H9 (cell line): Measurements from ENCODE around the gene TRIP11. TPM values are rescaled to one million over a fixed set of nuclear protein-coding genes. Genes with fewer than 3 reads are reported as not detected.

ENCODE experiments used
- DNase-seq: peaks from one replicate; pipeline ENCODE4 v3.0.0-alpha.2; 2017
- H2AFZ ChIP-seq: one replicate; pipeline ENCODE4 v1.6.1; 2013; ENCODE audit warnings: mild to moderate bottlenecking, low read length, control low read depth, moderate library complexity
- H2AK5ac ChIP-seq: 2 replicates; pipeline ENCODE4 v1.6.1; 2013; ENCODE audit warnings: low read length, control low read depth, mixed read lengths; ENCODE audit not compliant: insufficient read length
- H2BK120ac ChIP-seq: one replicate; pipeline ENCODE4 v1.6.1; 2013; ENCODE audit warnings: low read depth, mild to moderate bottlenecking, low read length, control low read depth, inconsistent platforms; ENCODE audit not compliant: poor library complexity, severe bottlenecking
- H2BK12ac ChIP-seq: 2 replicates; pipeline ENCODE4 v1.6.1; 2013; ENCODE audit warnings: low read length, control low read depth, mixed read lengths, low read depth; ENCODE audit not compliant: insufficient read length
- H2BK15ac ChIP-seq: 2 replicates; pipeline ENCODE4 v1.6.1; 2013; ENCODE audit warnings: low read depth, low read length, control low read depth
- H2BK20ac ChIP-seq: one replicate; pipeline ENCODE4 v1.6.1; 2013; ENCODE audit warnings: low read depth, mild to moderate bottlenecking, low read length, control low read depth, inconsistent platforms; ENCODE audit not compliant: poor library complexity, severe bottlenecking
- H2BK5ac ChIP-seq: 2 replicates; pipeline ENCODE4 v1.6.1; 2013; ENCODE audit warnings: low read length, control low read depth, mixed read lengths; ENCODE audit not compliant: insufficient read length
- H3K14ac ChIP-seq: 2 replicates; pipeline ENCODE4 v1.6.1; 2013; ENCODE audit warnings: low read length, control low read depth; ENCODE audit not compliant: insufficient read depth
- H3K18ac ChIP-seq: 2 replicates; pipeline ENCODE4 v1.6.1; 2013; ENCODE audit warnings: low read depth, mild to moderate bottlenecking, mixed read lengths, low read length, control low read depth; ENCODE audit not compliant: insufficient read length
- H3K23ac ChIP-seq: 2 replicates; pipeline ENCODE4 v1.6.1; 2013; ENCODE audit warnings: low read length, control low read depth, mixed read lengths, low read depth; ENCODE audit not compliant: insufficient read length
- H3K23me2 ChIP-seq: 2 replicates; pipeline ENCODE4 v1.6.1; 2013; ENCODE audit warnings: low read depth, mild to moderate bottlenecking, mixed read lengths, low read length, control low read depth; ENCODE audit not compliant: insufficient read length, poor library complexity, severe bottlenecking
- H3K27ac ChIP-seq: 2 replicates; pipeline ENCODE4 v1.5.1; 2013; ENCODE audit warnings: low read length, control low read depth, mixed read lengths, low read depth; ENCODE audit not compliant: insufficient read length
- H3K27me3 ChIP-seq: 2 replicates; pipeline ENCODE4 v1.6.1; 2013; ENCODE audit warnings: low read length, control low read depth, inconsistent platforms; ENCODE audit not compliant: insufficient read depth
- H3K4ac ChIP-seq: 2 replicates; pipeline ENCODE4 v1.6.1; 2013; ENCODE audit warnings: low read depth, mild to moderate bottlenecking, control low read depth, inconsistent platforms, low read length, moderate library complexity
- H3K4me1 ChIP-seq: 2 replicates; pipeline ENCODE4 v1.6.1; 2013; ENCODE audit warnings: low read length, control low read depth, inconsistent platforms; ENCODE audit not compliant: insufficient read depth
- H3K4me2 ChIP-seq: 2 replicates; pipeline ENCODE4 v1.6.1; 2013; ENCODE audit warnings: low read length, control low read depth, mixed read lengths; ENCODE audit not compliant: insufficient read length, insufficient read depth
- H3K56ac ChIP-seq: 2 replicates; pipeline ENCODE4 v1.6.1; 2013; ENCODE audit warnings: low read depth, mild to moderate bottlenecking, mixed read lengths, low read length, control low read depth; ENCODE audit not compliant: insufficient read length
- H3K79me1 ChIP-seq: 2 replicates; pipeline ENCODE4 v1.6.1; 2013; ENCODE audit warnings: low read depth, mild to moderate bottlenecking, moderate library complexity, low read length, control low read depth, inconsistent platforms; ENCODE audit not compliant: insufficient read depth, poor library complexity, severe bottlenecking
- H3K79me2 ChIP-seq: 2 replicates; pipeline ENCODE4 v1.6.1; 2013; ENCODE audit warnings: low read length, control low read depth, inconsistent platforms; ENCODE audit not compliant: insufficient read depth
- H3K9ac ChIP-seq: 2 replicates; pipeline ENCODE4 v1.6.1; 2013; ENCODE audit warnings: low read length, control low read depth, mixed read lengths; ENCODE audit not compliant: insufficient read length; ENCODE audit errors: extremely low read depth
- H3K9me3 ChIP-seq: one replicate; pipeline ENCODE4 v1.6.1; 2013; ENCODE audit warnings: low read depth, low read length, inconsistent platforms; ENCODE audit not compliant: control insufficient read depth
- H3T11ph ChIP-seq: one replicate; pipeline ENCODE4 v1.6.1; 2013; ENCODE audit warnings: mild to moderate bottlenecking, low read length, control low read depth, inconsistent platforms
- H4K20me1 ChIP-seq: one replicate; pipeline ENCODE4 v1.6.1; 2013; ENCODE audit not compliant: control insufficient read depth, insufficient read length, insufficient read depth
- H4K5ac ChIP-seq: 2 replicates; pipeline ENCODE4 v1.6.1; 2013; ENCODE audit warnings: low read depth, mild to moderate bottlenecking, mixed read lengths, low read length, control low read depth; ENCODE audit not compliant: insufficient read length
- H4K8ac ChIP-seq: replicated peaks from 2 replicates; pipeline ENCODE4 v1.6.1; 2013; ENCODE audit warnings: low read length, control low read depth, mixed read lengths, low read depth; ENCODE audit not compliant: insufficient read length
- H4K91ac ChIP-seq: 2 replicates; pipeline ENCODE4 v1.6.1; 2013; ENCODE audit warnings: low read depth, mild to moderate bottlenecking, moderate library complexity, mixed read lengths, low read length, control low read depth; ENCODE audit not compliant: insufficient read length
- H3K27ac Mint-ChIP-seq, 3 experiments: 2 replicates in 2 of 3; 3 replicates in 1 of 3; pipeline ENCODE4 v1.8.0; 2020 to 2021; ENCODE audit warnings: mixed read lengths in 3 of 3, mild to moderate bottlenecking in 1 of 3, moderate library complexity in 1 of 3
- H3K27me3 Mint-ChIP-seq: 2 replicates; pipeline ENCODE4 v1.8.0; 2021; ENCODE audit warnings: low read depth, mild to moderate bottlenecking, moderate library complexity, mixed read lengths
- H3K36me3 Mint-ChIP-seq, 3 experiments: 2 replicates in 2 of 3; 3 replicates in 1 of 3; pipeline ENCODE4 v1.8.0; 2020 to 2021; ENCODE audit warnings: low read depth in 3 of 3, mixed read lengths in 3 of 3; ENCODE audit not compliant: insufficient read depth in 1 of 3
- H3K4me1 Mint-ChIP-seq, 2 experiments: 2 replicates each; pipeline ENCODE4 v1.8.0; 2020; ENCODE audit warnings: mixed read lengths in 2 of 2
- H3K4me3 Mint-ChIP-seq, 2 experiments: 2 replicates in 1 of 2; 3 replicates in 1 of 2; pipeline ENCODE4 v1.8.0; 2020 to 2021; ENCODE audit warnings: mild to moderate bottlenecking in 2 of 2, mixed read lengths in 2 of 2, moderate library complexity in 1 of 2
- H3K9me3 Mint-ChIP-seq, 2 experiments: 2 replicates in 1 of 2; 3 replicates in 1 of 2; pipeline ENCODE4 v1.8.0; 2020; ENCODE audit warnings: mild to moderate bottlenecking in 2 of 2, mixed read lengths in 2 of 2, moderate library complexity in 1 of 2
- CTCF ChIP-seq: fragments of 200-600 bp; sonication (generic); conservative IDR thresholded peaks from 3 replicates; pipeline ENCODE4 v1.8.0; 2021; ENCODE audit warnings: antibody characterized with exemption, mild to moderate bottlenecking
- WGBS: extraction: QIAGEN DNeasy Blood & Tissue Kit; methylation state at CpG from one replicate; pipeline ENCODE4 v1.1.7; 2013; ENCODE audit warnings: missing lambda C conversion rate, low lambda C conversion rate, mixed read lengths; ENCODE audit not compliant: insufficient read length; ENCODE audit errors: extremely low coverage; 5-methylcytosine and 5-hydroxymethylcytosine counted together
- total RNA-seq: library from RNA; stranded (reverse); gene quantifications from 2 replicates; pipeline ENCODE4 v1.2.1, GENCODE V29; 2021

Gene TRIP11
- total RNA-seq, 1 experiment from 2014 or later: 33.5 TPM

- no peak for DNase-seq
- WGBS: 100% methylated on average over 1 of the region's 6 CpGs
- H3K4me3 Mint-ChIP-seq: no peak overlapping the region
- Histone ChIP-seq H2AFZ (no peak overlapping the region), H3K23me2 (no peaks in the 10 kb centered on the region), H3K23ac (no peak overlapping the region), H3K14ac (no peak overlapping the region), H3K56ac (no peak overlapping the region), H2BK12ac (no peak overlapping the region), H3K9me3 (no peaks in the 10 kb centered on the region), H2BK20ac (no peak overlapping the region), H4K8ac (no peak overlapping the region), H4K20me1 (no peaks in the 10 kb centered on the region), H3K27me3 (no peaks in the 10 kb centered on the region), H3K18ac (no peak overlapping the region), H3K4ac (no peak overlapping the region), H3K4me1 (no peaks in the 10 kb centered on the region), H4K91ac (no peak overlapping the region), H2BK120ac (no peak overlapping the region), H3T11ph (no peak overlapping the region), H4K5ac (no peak overlapping the region), H2BK5ac (no peak overlapping the region), H2BK15ac (no peak overlapping the region), H3K79me1 (no peaks in the 10 kb centered on the region), H3K79me2 (no peaks in the 10 kb centered on the region), H3K9ac (no peak overlapping the region), H3K27ac (no peak overlapping the region), H3K4me2 (no peak overlapping the region), H2AK5ac (no peak overlapping the region)
- no peaks in the 10 kb centered on the region for H3K9me3 Mint-ChIP-seq
- H3K4me1 Mint-ChIP-seq: peaks cover 0 to 4% of the 10 kb centered on the region in 2 experiments; a peak in 1 of 4 replicates
- H3K36me3 Mint-ChIP-seq: peaks cover under 1 to 3% (median 2%) of the 10 kb centered on the region in 3 experiments; a peak in 4 of 7 replicates
- no peak for TF ChIP-seq CTCF
- no peak overlapping the region for H3K27ac Mint-ChIP-seq
- no peaks in the 10 kb centered on the region for H3K27me3 Mint-ChIP-seq
Measured at GRCh38 chr14:91963465-91963864, 76.4 kb downstream of the TRIP11 start.
